Midbrain (tissue), 1 donor: Measurements from ENCODE around the gene PKP1.

Experiments used
- DNase-seq: peaks from one replicate; lab custom pipeline; 2025; lab: John Stamatoyannopoulos, UW

Gene PKP1

GRCh38 chr1:201354151-201354900, 71.0 kb downstream of the PKP1 start:
- DNase-seq: no peak

DNA sequence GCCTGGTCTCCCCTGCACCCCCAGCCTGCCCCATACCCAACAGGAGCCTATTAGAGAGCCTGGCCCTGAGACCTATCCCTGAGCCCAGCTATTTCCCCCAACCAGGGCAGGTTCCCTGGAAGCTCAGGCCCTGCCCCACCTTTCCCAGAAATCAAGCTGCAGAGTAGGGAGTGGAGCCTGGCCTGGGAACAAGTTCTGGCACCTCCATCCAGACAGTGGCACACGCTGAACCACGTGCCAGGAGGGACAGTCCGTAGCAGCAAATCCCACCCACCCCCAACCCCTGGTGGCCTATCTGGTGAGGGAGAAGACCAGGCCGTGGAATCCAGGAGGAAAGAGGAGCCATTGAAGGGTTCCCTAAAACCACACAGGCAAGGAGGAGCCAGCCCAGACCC, 71.6 kb downstream of the PKP1 start:
- no peak for DNase-seq

DNA sequence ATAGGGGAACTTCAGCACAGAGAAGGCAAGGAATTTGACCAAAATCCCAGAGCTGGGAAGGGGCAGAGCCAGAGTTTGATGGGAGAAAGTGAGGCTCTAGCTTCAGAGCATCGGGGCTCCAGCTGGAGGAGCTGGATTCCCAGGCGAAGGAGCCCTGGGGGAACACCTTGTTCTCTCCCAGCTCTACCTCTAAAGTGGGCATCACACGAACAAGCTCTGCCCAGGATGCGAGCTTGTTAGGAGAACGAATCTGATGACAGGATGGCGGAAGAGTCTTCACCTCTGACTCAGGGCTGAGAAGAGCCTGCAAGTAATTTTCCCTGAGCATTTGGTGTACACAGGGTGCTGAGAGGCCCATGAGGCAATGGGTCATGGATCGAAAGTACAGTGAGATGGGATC, 72.2 kb downstream of the PKP1 start:
- DNase-seq: no peak

GRCh38 chr1:201356236-201356635, 72.9 kb downstream of the PKP1 start:
- DNase-seq: no peak

GRCh38 chr1:201356701-201357100, 73.4 kb downstream of the PKP1 start:
- DNase-seq: no peak

- no peak for DNase-seq
These were observed 73.9 kb downstream of the PKP1 start for GRCh38 chr1:201357211-201357610.

DNA sequence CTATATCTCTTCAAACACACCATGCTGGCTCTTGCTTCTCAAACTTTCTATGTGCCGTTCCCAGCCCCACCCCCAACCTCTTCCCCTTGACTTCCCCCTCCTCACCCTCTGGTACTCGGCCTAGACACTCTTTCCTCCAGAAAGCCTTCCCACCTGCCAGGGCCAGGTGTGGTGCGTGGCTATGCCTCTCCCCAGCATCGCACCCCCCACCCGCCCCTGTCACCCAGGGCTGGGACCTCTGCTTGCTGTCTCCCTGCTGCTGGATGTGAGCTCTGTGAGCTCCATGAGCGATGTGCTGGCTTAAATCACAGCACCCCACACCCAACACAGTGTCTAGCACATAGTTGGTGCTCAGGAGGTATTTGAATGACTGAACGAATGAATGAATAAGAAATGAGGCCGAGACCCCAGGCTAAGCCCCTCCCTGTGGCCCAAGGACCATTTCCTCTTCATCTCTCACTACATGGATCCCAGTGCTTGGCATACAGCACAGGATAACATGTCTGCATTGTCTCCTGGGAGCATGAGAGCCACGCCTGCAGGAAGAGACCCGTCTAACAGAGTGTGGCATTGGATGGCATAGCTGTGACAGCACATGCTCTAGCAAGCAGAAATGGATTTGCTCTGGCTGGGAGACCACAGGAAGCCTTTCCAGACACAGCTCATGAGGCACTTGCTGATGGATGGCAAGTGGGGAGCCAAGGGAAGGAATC, 74.5 kb downstream of the PKP1 start:
- no peak for DNase-seq

DNA sequence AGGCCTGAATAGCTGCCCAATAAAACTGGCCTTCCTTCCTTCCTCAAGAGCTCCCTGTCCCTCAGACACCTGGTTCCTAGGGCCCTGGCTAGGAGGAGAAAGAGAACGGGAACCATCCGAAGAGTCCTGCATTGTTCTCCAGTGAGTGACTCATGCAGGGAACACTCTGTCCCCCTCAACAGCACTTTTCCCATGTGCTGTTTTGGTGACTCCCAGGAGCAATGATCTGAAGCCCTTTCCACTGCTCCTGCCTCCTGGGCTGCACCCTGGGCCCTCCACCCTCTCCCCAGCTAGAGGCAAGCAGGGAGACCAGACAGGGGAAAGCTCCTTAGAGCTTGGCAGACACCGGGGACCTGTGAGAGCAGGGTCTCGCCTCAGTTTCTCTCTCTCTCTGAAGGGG, 75.3 kb downstream of the PKP1 start:
- no peak for DNase-seq

- DNase-seq: no peak
These were observed 75.9 kb downstream of the PKP1 start for GRCh38 chr1:201359031-201359872.

GRCh38 chr1:201359873-201360210, 76.5 kb downstream of the PKP1 start:
- DNase-seq: no peak

DNA sequence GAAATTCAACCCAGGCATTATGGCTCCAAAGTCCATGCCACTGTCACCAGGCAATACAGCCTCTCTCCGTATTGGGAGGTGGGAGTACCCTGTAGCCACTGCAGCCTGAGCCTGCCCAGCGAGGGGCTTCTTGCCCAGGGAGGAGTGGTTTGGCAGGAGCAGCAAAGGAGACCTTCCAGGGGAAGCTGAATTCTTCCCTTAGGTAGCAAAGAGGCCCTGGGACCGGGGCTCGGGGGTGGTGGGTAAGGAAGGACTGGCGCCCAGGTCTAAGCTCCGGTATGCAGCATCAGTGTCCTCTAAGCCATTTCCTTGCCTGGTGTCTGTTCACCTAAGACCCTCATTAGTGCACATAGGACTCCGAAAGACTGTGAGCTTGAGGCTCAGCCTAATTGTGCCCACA, 77.2 kb downstream of the PKP1 start:
- DNase-seq: no peak

GRCh38 chr1:201360901-201361651, 77.8 kb downstream of the PKP1 start:
- no peak for DNase-seq

GRCh38 chr1:201361652-201362504, 78.6 kb downstream of the PKP1 start:
- peak; percentile 18 for DNase-seq

DNA sequence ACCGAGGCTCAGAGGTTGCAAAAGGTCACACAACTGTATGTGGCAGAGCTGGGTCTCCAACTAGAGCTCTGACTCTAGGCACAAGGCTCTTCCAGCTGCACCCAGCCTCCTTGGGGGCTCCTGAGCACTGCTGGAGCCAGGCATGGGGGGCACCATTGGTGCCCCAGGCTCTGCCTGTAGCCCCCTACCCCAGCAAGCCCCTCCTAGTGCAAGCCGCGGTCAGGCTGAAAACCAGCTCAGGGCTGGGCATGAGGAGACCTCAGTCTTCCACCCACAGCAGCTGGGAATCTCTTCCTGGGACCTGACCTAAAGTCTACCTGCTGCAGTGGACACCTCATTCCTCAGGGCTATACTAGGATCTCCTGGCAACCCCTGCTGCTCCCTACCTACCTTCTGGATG, 79.6 kb downstream of the PKP1 start:
- DNase-seq: no peak

DNA sequence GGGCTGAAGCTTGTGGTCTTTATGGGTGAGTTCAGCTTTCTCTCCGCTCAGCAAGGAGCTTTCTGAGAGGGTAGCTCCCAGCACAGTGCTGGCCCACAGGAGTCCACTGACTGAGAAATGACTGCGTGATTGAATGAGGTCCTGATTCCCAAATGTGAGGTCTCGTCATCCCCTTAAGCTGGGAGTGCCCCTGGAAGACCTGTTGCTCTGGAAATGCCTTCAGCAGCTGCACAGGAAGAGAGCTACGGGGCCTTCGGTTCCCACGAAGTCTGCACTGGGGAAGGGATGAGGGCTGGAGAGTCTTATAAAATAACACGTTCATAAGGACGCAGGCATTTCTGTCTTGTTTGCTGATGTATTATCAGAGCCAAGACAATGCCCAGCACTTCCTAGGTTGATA, 80.2 kb downstream of the PKP1 start:
- DNase-seq: no peak

GRCh38 chr1:201364808-201365105, 81.5 kb downstream of the PKP1 start:
- DNase-seq: no peak

- no peak for DNase-seq
These were observed 81.9 kb downstream of the PKP1 start for GRCh38 chr1:201365251-201365650.

DNA sequence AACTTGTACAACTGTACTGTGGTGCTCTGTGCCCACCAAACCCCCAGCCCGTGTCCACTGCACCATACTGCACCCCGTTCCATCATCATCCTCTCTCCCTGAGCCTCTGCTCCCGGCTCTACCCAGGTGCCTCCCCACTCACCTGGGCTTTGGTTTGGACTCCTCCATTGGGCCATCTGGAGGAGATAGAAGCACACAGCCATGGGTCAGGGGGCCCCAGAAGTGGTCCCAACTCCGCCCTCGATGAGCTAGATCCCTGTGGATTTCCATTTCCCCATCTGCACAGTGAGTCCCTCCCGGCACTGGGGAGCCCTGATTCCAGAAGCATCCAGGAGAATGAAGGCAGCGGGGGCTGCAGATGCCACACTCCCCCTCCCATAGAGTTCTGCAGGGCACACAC, 83.4 kb downstream of the PKP1 start:
- DNase-seq: no peak

DNA sequence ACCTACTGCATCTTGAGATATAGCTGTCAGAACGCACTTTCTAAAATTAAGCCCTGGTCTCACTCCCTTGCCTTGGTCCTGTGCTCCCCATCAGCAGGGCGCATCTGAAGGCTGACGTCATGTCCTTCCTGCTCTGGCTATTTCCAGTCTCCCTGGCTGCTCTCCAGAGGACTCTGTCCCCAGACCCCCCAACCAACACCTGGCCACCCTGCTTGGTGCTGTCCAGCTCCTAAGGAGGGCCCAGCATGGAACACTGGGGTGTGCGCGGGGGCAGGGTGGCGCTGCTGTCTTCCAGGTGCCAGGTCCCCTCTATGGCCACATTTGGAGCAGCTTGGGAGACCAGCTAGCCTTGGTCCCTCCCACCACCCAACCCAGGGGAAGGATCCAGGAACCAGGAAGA, 85.9 kb downstream of the PKP1 start:
- no peak for DNase-seq

DNA sequence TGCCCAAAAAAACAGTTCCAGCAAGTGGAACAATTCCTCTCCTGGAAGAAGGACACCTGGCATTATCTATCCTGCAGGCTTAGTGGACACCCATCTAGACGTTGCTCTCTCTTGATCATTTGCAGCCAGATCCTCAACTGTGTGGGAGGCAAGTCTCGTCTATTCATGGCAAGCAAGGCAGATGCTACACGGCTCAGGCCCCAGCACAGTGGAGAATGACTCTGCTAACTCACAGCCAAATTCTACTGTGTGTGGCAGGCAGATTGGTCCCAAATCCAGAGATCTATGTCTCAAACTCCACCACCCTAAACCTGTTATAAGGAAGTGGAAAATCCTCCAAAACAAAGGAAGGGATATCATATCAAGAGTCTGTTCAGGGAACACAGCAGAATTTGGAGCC, 87.2 kb downstream of the PKP1 start:
- no peak for DNase-seq

DNA sequence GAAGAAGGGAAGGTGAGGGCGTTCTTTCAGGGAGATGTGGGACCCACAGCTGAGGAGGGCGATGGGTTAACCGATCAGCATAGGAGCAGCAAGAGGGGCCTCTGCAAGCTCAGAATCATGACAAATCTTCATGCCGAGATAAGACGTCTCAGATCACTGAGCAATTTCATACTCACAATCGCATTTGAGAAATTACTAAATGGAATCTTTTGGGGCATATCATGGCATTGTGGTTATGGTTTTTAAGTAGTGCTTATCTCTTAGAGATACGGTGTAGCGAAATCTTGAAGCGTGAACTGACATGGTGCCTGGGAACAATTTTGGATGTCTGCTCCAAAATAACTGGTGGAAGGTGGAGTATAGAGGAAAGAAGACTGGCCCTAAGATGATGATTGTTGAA, 88.0 kb downstream of the PKP1 start:
- no peak for DNase-seq

- DNase-seq: no peak
These were observed 88.5 kb downstream of the PKP1 start for GRCh38 chr1:201371792-201372191.
